Stimulated activated naive CD4-positive, alpha-beta T cell (primary cell): ENCODE results near the gene PALB2.
"Not testable (repeated sequence)": the region's sequence is repeated elsewhere in the genome, so short reads cannot be mapped to it uniquely, and the experiment has no call there.

Experiments used
- DNase-seq, 6 experiments: peaks; one replicate each; lab custom pipeline; 2025; lab: John Stamatoyannopoulos, UW

Gene PALB2

DNA sequence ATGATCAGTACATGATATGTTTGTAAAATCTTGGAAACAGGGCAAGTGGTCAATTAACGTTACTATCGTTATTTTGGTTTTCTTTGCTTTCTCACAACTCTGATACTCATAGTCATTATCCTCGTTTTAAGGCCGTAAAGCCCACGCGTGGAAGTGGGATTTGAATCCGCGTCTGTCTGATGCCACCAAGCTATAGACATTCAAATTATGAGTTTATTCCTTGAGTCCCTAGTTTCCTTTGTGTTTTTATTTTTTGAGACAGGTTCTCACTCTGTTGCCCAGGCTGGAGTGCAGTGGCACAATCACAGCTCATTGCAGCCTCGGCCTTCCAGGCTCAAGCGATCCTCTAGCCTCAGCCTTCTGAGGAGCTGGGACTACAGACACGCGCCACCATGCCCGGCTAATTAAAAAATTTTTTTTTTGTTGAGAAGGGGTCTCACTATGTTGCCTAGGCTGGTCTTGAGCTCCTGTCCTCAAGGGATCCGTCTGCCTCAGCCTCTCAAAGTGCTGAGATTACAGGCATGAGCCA, 1.2 kb upstream of the PALB2 start:
- DNase-seq = no peak

DNA sequence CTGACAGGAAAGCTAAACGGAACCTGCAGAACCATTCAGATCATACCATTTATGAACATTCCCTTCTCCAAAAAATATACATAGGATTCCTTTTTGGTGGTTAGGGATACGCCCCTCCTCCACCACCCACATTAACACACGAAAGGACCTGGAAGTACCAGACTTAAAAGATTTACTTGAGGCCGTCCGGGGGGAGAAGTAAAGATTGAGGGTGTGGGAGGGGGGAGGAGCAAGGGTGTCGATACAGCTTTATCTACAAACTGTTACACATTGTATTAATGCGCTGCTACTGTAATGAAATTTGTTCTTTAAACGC, 537 bp downstream of the PALB2 start:
- no peak for DNase-seq

DNA sequence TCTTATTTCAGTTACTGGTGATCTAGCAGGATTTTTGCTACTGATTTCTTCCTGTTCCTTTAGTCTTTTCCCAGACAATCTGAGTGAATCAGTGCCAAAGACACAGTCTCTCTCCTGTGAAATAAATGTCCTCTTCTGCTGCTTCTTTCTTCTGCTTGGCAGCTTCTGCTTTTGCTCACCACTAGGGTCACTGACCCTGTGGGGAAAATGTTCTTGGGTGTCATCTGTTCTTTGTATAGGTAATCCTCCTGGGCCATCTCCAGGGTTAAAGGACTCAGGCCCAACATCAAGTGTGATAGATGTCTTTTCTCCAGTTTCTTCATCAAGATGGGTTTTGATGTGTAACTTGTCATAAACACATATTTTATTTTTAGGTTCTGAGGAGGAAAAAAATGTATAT, 5.2 kb downstream of the PALB2 start:
- no peak for DNase-seq

DNA sequence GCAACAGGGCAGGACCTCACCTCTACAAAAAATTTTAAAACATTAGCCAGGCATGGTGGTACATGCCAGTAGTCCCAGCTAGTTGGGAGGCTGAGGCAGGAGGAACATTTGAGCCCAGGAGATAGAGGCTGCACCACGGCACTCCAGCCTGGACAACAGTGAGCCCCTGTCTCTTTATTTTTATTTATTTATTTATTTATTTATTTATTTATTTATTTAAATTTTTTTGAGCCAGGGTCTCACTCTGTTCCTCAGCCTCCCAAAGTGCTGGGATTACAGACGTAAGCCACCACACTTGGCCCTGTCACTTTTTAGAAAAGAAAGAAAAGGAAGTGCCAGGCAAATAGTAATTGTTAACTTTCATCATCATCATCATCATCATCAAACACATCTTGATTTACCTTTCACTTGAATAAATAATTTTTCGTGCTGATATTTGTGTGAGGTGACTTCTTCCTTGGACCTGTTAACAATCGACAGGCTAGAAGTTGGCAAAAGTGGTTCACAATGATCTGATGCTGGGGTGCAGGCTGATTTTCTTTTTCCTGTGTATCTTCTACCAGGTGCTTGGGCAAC, 6.6 kb downstream of the PALB2 start:
- no peak for DNase-seq

DNA sequence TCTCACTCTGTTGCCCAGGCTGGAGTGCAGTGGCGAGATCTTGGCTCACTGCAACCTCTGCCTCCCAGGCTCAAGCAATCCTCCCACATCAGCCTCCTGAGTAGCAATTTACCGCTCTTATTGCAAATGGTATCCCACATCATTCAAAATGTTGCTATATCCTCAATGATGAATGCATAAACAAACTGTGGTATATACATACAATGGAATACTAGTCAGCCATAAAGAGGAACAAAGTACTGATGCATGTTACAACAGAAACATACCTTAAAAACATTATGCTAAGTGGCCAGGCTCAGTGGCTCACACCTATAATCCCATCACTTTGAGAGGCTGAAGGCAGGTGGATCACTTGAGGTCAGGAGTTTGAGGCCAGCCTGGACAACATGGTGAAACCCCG, 9.2 kb downstream of the PALB2 start:
- DNase-seq = not testable (repeated sequence)

DNA sequence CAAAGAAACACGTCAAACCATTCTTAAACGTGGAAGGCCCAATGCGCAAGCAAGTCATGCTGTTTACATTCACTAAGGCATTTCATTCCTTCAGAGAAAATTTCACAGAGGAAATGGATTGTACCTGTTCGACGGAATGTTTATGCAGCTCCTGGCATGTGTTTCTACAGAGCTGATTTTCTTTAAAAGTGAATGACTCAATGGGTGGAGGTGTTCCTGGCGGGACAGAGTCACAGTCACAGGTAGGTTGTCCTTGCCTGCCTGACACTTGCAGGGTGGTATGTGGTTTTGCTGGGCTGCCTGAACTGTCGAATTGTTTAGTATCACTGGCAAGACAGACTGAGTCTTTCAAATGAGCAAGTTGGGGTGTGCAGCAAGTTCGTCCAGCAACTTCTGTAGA, 11.6 kb downstream of the PALB2 start:
- DNase-seq = no peak

DNA sequence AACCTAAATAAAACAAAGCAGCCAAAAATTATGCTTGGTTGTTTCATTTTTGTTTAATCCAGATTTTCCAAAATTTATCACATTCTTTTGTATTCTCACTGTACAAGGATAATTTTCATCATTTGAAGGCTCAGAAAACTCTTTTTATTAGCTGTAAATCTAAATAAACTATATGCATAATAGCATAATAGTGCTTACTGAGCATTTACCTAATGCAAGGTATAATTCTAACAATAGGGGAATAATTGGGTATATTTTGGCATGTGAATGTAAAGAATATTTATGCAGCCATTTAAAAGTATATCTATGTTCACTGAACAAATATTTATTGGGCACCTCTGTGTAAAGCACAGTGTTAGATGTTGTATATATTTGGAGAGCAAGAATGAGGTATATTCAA, 17.0 kb downstream of the PALB2 start:
- DNase-seq = no peak

DNA sequence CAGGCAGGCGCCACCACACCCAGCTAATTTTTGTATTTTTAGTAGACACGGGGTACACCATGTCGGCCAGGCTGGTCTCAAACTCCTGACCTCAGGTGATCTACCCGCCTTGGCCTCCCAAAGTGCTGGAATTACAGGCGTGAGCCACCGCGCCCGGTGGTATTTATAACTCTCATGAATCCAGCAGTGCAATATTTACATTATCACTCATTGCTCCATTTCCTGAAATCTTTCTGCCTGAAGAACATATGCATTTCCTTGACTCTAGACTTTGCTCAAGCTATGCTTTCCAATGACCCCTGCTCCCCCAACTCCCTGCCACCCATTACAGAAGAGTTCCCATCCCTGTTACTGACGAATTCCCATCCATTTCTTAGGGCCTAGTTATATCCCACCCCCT, 25.3 kb downstream of the PALB2 start:
- DNase-seq = no peak

DNA sequence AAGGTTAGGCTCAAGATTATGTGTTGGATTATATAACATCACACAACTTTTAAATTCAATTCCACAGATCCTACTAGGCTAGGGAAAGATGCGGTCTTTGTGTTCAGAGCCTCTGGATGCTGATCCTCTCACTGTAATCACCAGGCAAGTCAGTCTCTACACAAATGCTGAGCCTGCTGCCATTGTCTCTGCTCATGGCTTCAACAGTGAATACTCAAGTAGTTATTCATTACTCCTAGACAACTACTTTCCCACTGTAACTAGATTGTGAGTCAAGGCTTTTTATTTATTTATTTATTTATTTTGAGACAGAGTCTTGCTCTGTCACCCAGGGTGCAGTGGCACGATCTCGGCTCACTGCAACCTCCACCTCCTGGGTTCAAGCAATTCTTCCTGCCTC, 29.2 kb downstream of the PALB2 start:
- DNase-seq = no peak

DNA sequence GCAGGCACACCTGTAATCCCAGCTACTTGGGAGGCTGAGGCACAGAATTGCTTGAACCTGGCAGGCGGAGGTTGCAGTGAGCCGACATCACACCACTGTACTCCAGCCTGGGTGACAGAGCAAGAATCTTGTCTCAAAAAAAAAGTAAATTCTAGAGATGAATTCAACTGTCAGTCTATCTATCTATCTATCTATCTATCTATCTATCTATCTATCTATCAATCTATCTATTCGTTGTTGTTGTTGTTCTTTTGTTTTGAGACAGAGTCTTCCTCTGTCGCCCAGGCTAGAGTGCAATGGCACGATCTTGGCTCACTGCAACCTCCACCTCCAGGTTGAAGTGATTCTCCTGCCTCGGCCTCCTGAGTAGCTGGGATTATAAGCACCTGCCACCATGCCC, 30.2 kb downstream of the PALB2 start:
- not testable (repeated sequence) for DNase-seq

DNA sequence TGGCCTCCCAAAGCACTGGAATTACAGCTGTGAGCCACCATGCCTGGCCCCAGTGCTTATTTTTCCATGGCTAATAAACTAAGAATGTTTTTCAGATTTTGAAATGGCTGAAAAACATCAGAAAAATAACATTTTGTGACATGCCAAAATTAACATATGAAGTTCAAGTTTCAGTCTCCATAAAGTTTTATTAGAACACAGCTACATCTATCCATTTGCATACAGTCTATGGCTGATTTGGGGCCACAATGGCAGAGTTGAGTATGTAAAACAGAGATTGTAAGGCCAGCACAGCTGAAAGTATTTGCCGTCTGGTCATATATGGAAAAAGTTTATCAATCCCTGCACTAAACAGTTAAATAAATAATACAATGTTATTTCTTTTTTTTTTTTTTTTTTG, 31.2 kb downstream of the PALB2 start:
- DNase-seq = no peak

DNA sequence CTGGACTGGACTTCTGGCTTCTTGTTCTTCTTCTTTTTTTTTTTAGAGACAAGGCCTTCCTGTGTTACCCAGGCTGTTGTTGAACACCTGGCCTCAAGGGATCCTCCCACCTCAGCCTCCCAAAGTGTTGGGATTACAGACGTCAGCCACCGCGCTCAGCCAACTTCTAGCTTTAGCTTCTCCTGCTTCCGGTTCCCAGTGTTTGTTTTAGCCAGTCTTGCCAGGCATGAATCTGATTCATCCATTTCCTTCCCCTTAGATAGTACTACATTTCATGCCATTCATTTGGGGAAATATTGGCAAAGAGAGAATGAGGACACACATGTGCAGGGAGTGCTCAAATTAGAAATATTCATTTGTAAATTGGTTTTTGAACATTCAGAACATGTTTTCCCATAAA, 32.9 kb downstream of the PALB2 start:
- no peak for DNase-seq

DNA sequence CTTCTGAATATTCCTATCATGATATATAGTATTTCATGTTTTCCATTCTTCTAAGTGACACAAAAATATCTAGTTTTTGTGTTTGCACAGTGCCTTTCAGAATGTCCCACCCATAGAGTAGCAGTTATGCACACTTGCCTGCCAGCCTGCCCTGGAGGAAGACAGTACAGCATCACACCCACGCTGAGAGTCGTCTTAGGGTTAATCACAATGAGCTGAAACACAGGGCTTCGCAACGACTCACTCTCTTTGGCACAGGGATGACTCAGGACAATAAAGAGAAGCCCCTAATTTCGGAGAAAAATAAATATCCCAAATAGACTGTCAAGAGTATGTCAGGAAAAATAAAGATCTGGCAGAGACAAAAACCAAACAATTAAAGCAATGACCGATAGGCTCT, 33.4 kb downstream of the PALB2 start:
- DNase-seq = no peak

DNA sequence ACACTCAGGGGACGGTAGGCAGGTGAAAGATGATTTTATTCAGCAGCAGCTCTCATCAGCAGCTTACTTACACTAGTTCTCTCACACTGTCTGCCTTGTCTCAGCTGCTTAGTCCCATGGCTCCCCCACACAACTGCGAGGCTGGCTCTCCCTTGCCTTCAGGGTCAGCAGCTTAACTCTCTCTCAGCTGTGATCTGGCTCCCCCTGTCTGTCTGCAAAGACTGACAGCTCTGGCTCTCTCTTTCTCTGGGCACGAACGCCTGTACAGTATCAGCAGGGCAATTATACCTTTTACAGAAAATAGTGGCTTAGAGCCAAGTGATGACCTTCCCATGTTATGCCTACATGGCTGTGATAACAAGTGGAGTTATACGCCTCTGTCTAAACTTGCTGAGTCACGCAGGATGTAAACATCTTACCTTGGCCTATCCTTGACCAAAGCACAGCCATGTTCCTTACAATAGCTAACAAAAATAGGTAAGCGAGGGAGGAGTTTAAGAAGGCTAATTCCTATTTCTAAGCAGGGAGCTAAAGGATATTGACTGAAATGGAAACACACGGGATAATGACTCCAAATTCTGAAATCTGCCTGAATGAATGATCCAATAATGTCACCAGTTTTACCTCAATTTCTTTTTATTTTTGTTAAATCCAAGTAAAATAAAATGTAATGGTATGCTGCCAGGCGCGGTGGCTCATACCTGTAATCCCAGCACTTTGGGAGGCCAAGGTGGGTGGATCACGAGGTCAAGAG, 43.9 kb downstream of the PALB2 start:
- peak in 1 of 6 experiments; percentile 1 for DNase-seq

DNA sequence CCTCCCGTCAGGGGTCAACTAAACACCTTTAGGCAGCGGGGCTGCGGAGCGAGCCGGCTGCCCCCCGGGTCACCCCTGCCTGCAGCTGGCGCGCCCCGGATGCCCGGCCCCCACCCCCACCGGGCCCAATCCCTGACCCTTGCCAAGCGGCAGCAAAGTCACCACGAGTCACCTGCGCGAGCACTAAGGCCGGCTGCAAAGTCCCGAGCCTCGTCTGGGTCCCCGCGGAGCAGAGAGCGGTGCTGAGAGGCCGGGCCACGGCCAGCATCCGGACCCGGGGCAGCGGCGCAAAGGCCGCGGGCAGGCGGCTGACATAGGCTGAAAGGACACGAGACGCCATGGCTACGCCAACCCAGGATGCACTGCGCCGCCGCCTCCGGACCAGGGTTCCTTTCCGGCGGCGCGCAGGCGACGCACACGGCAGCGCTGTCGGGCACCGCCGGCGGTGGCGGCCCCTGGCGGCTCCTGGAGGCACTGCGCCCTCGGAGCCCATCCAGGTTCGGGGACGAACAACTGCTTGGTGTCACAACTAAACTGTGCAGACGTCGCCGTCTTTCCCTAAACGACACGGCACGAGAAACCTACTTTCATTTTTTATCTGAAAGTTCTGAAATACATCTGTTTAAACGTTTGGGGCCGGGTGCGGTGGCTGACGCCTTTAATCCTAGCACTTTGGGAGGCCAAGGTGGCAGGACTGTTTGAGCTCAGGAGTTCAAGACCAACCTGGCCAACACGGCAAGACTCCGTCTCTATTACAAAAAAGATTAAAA, 45.0 kb downstream of the PALB2 start, which contains the start of gene NDUFAB1:
Gene NDUFAB1, minus strand, starts transcription at position 366 of the 770 bp plus-strand sequence. Its CDS starts 26 bp downstream, at position 340.
- peak; percentile 78 to 90 (median 86) for DNase-seq

DNA sequence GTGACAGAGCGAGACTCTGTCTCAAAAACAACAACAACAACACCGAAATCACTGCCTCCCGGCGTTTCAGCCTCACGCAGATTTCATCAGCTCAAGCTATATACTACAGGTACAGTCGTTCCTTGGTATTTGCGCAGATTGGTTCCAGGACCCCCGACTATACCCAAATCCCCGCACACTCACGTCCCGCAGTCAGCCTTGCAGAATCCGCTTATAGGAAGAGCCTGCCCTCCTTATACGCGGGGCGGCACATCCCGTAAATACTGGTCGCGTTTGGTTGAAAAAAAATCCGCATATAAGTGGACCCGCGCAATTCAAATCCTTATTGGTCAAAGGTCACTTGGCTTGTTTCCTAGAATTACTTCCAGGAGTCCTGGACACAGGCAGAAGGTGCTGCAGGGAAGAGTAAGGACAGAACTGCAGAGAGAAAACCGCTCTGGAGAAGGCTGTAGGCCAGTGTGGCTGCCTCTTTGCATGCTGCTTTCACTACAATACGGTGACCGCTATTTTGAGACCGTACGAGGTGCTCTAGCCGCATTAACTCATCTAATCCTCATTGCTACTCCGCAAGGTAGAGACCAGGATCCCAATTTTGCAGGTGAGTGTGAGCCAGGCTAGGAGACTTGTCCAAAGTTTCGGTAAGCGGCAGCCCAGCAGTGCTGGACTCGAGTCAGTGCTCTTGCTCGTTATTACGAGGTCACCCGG, 45.7 kb downstream of the PALB2 start:
- DNase-seq = no peak

DNA sequence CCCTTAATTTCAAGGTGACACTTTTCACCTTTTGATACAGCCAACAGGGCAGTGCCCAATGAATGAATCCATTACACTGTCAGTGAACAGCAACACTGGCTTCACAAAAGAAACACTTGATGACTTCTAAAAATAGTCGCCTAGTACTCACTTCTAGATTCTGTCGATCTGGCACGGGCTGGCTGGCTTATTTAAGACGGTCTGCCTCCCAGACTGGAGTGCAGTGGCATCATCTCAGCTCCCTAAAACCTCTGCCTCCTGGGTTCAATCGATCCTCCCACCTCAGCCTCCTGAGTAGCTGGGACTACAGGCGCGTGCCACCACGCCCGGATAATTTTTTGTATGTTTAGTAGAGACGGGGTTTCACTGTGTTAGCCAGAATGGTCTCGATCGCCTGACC, 46.9 kb downstream of the PALB2 start:
- DNase-seq = no peak

DNA sequence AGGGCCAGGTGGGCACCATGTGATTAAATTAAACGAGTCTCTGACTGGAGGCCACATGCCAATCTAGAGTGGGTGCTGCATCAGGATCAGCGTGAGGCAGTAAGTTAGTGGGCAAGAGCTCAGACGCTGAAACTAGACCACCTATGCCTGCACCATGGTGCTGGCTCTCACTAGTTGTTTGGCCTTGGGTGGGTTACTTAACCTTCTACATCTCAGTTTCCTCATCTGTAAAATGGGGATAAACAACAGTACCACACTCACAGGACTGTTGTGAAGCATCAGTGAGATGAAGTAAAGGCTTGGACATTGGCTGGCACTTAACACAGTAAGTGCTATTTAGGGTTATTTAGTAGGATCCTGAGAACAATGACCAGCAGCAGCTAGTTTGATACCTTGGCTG, 50.9 kb downstream of the PALB2 start:
- DNase-seq = no peak

DNA sequence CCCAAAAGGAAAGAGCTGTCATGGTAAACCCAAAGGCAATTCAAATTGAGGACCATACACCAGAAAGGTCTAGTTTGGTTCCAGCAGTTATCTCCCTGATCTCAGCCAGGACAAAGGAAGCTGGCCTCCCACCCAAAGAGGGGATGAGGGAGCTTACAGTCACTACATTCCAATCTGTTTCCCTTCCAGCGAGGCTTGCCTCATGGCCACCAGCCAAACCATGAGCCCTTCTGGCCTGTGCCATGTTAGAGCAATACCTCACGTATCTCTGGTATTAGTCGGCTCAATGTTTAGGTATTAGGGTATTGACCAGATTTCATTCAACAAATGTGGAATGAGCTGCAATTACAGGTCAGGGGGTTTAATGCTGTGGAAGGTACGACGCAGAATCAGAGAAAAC, 53.4 kb downstream of the PALB2 start:
- no peak for DNase-seq

DNA sequence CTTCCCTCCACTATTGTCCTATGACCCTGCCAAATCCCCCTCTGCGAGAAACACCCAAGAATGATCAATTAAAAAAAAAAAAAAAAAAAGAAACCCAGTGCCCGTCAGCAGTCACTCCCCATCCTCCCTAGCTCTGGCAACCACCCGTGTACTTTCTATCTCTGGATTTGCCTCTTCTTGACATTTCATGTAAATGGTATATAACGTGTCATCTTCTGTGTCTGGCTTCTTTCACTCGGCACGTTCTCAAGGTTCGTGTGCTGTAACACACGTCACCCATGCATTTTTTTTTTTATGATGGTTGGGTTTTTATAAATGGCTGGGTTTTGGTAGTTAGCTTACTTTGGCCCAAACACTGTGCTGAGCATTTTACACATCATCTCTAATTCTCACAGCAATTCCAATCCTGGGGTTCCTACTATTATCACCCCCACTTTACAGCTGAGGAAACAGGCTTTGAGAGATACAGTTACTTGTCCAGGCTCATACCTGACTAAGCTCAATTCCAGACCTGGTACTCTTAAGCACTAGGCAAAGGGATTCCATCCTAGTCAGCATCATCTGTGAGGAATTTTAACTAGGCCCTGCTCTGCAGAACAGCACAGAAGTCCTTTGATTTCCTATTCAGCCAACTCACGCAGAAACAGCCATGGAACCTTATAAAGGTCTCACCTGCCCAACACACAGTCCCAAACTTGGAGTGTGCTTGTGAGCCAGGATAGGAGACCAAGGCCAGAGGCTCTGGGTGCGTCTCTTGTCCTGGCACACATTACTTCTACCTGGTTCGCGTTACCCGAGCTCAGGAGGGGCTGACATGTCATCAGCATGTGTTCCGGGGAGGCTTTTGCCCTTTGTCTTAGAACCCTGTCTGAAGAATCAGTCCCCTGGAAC, 56.7 kb downstream of the PALB2 start:
- DNase-seq = no peak

DNA sequence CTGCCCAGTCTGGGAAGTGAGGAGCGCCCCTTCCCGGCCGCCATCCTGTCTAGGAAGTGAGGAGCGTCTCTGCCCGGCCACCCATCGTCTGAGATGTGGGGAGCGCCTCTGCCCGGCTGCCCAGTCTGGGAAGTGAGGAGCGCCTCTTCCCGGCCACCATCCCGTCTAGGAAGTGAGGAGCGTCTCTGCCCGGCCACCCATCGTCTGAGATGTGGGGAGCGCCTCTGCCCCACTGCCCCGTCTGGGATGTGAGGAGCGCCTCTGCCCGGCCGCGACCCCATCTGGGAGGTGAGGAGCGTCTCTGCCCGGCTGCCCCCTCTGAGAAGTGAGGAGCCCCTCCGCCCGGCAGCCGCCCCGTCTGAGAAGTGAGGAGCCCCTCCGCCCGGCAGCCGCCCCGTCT, 57.8 kb downstream of the PALB2 start:
- not testable (repeated sequence) for DNase-seq
